ENCODE results near the gene C22orf23. TPM values are rescaled to one million over a fixed set of nuclear protein-coding genes. Genes with fewer than 3 reads are reported as not detected.

Gene C22orf23
- total RNA-seq, 1 donor from 2014 or later = not detected

DNA sequence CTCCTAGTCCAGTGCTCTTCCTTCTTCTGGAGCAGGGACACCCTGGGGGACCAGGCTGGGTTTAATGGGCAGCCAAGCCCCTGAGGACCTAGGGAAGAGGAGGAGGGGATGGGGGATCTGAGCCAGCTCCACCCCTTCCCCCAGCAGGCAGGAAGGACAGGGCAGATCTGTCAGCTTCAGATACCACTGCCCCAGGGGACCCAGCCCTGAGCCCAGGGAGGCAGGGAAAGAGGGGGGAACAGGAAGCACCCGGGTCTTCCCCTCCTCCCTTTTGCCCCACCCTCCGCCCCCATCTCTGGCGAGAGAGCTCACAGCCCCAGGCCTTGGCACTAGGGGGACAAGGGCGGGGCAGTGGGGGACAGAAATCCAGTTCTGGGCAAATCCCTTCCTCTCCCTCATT, 42.7 kb upstream of the C22orf23 start:
- no peaks in the 10 kb centered on the region for H3K27me3 ChIP-seq
- no peaks in the 10 kb centered on the region for H3K9me3 ChIP-seq
- no peak overlapping the region for H3K4me3 ChIP-seq
- TF ChIP-seq, protein P1, sequence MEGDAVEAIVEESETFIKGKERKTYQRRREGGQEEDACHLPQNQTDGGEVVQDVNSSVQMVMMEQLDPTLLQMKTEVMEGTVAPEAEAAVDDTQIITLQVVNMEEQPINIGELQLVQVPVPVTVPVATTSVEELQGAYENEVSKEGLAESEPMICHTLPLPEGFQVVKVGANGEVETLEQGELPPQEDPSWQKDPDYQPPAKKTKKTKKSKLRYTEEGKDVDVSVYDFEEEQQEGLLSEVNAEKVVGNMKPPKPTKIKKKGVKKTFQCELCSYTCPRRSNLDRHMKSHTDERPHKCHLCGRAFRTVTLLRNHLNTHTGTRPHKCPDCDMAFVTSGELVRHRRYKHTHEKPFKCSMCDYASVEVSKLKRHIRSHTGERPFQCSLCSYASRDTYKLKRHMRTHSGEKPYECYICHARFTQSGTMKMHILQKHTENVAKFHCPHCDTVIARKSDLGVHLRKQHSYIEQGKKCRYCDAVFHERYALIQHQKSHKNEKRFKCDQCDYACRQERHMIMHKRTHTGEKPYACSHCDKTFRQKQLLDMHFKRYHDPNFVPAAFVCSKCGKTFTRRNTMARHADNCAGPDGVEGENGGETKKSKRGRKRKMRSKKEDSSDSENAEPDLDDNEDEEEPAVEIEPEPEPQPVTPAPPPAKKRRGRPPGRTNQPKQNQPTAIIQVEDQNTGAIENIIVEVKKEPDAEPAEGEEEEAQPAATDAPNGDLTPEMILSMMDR (IDR thresholded peaks at IDR 0.05) = no peak
- H3K36me3 ChIP-seq = no peaks in the 10 kb centered on the region
- H3K27ac ChIP-seq = no peak overlapping the region
- no peaks in the 10 kb centered on the region for H3K4me1 ChIP-seq
- no peak for DNase-seq (ENCODE audit: low spot score in 2 of 2)
- intact Hi-C loops (cut with DNase I) = no loop called here

DNA sequence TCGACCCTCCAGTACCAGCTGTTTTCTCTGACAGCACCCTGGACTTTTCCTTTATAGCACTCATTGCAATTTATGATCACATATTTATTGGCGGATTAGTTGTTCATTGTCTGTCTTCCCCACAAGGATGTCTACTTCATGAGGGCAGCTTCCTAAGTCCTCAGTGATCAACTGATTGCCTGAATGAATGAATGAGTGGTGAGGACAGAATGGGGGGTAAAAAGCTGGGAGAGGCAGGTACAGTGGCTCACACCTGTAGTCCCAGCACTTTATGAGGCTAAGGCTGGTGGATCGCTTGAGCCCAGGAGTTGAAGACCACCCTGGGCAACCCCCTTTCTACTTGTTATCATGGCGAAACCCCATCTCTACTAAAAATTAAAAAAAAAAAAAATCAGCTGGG, 42.1 kb upstream of the C22orf23 start:
- no peak overlapping the region for H3K27ac ChIP-seq
- intact Hi-C loops (cut with DNase I) = no loop called here

DNA sequence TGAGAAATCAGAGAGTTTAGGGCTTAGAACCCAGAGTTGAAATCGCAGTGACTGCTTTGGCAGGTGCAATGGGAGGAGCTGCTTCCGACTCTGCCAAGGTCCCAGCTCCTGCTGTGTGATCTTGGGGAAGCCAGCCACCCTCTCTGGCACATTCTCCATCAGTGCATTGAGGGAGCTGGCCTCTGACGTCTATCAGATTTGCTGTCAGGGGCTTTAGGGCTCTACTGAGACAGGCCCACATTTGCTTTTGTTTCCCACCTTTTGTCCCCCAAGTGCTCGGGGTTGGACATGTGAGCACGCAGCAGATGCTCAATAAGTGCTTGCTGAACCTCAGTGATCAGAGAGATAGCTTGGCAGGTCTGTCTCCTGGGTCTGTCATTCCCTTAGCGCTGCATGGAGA, 41.6 kb upstream of the C22orf23 start:
- Histone ChIP-seq H3K36me3 (no peaks in the 10 kb centered on the region), H3K9me3 (no peaks in the 10 kb centered on the region), H3K4me3 (no peak overlapping the region), H3K4me1 (no peaks in the 10 kb centered on the region), H3K27me3 (no peaks in the 10 kb centered on the region), H3K27ac (no peak overlapping the region)
- intact Hi-C loops (cut with DNase I) = no loop called here
- DNase-seq (ENCODE audit: low spot score in 2 of 2) = no peak
- TF ChIP-seq, protein P1 (IDR thresholded peaks at IDR 0.05) = no peak

More for the DNA sequence above, 42.1 kb upstream of the C22orf23 start:
- no peaks in the 10 kb centered on the region for H3K9me3 ChIP-seq
- H3K4me1 ChIP-seq = no peaks in the 10 kb centered on the region
- TF ChIP-seq, protein P1 (IDR thresholded peaks at IDR 0.05) = no peak
- no peak for DNase-seq (ENCODE audit: low spot score in 2 of 2)
- H3K27me3 ChIP-seq = no peaks in the 10 kb centered on the region
- H3K36me3 ChIP-seq = no peaks in the 10 kb centered on the region
- no peak overlapping the region for H3K4me3 ChIP-seq

DNA sequence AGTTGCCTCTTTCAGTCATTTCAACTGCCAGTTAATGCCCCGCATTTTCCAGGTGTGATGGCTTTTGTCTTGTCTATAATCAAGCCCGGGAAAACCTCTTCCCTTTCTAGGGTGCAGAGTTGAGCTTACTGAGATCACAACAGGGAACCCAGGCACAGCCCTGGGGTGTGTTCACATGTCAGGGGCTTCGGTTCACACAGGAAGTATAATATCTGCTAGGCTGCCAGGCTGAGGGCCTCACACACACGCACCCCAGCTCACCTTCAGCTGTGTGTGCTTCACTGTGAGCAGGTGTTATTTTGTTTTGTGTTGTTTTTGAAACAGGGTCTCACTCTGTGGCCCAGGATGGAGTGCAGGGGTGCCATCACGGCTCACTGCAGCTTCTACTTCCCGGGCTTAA, 40.6 kb upstream of the C22orf23 start:
- Histone ChIP-seq H3K9me3 (no peaks in the 10 kb centered on the region), H3K27ac (no peak overlapping the region), H3K27me3 (no peaks in the 10 kb centered on the region), H3K4me3 (no peak overlapping the region), H3K36me3 (no peaks in the 10 kb centered on the region), H3K4me1 (no peaks in the 10 kb centered on the region)
- DNase-seq (ENCODE audit: low spot score in 2 of 2) = no peak
- TF ChIP-seq, protein P1 (IDR thresholded peaks at IDR 0.05) = no peak
- intact Hi-C loops (cut with DNase I) = no loop called here

DNA sequence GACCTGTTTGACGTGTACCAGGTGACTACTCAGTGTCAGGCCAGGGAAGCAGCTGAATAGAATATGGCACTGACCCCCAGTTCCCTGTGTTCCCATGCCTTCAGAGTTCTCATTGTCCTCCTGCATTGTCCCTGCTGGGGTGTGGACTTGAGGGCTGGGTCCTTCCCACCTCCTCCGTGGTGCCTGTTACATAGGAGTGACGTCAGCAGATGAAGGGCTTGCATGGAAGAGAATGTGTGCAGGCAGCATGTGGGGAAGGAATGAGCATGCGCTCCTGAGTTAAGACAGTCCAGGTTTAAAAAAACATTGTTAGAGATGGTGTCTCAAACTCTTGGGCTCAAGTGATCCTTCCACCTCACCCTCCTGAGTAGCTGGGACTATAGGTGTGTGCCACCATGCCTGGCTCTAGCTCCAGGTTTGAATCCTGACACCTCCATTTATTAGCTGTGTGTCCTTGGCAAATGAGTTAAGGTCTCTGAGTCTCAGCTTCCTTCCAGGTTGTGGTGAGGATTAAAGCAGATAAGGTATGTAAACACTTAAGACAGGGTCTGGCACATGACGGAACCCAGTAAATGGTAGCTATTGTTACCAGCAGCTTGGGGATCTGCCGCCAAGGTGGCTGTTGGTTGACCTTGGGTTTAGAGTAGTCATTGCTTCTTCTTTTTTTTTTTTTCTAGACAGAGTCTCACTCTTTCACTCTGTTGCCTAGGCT, 38.5 kb upstream of the C22orf23 start:
- Histone ChIP-seq H3K27ac (no peak overlapping the region), H3K4me3 (no peak overlapping the region), H3K4me1 (no peaks in the 10 kb centered on the region), H3K27me3 (no peaks in the 10 kb centered on the region), H3K9me3 (no peaks in the 10 kb centered on the region), H3K36me3 (peaks cover 0 to 2% of the 10 kb centered on the region in 2 donors)
- TF ChIP-seq, protein P1 (IDR thresholded peaks at IDR 0.05) = no peak
- intact Hi-C loops (cut with DNase I) = no loop called here
- DNase-seq (ENCODE audit: low spot score in 2 of 2) = no peak

All from ascending aorta (tissue), 2 donors.